CD14-positive monocyte (primary cell): ENCODE results near the gene SLIT3. TPM values are rescaled to one million over a fixed set of nuclear protein-coding genes. Genes with fewer than 3 reads are reported as not detected.

ENCODE experiments used
- DNase-seq, 3 donors: peaks; one replicate each; pipeline ENCODE4 v3.0.0-alpha.2; 2011 to 2022
- H2AFZ ChIP-seq: 2 replicates; pipeline ENCODE4 v1.6.0; 2012; ENCODE audit warnings: mild to moderate bottlenecking, low read depth, low read length, inconsistent platforms; ENCODE audit not compliant: insufficient read depth, poor library complexity, severe bottlenecking
- H3K27ac ChIP-seq, 2 donors: 1 replicate in 1 of 2; 2 replicates in 1 of 2; pipeline ENCODE4 v1.5.1; 2012 to 2013; ENCODE audit warnings: low read length in 2 of 2, control low read depth in 1 of 2, inconsistent platforms in 1 of 2, low read depth in 1 of 2, mild to moderate bottlenecking in 1 of 2
- H3K27me3 ChIP-seq, 2 donors: one replicate each; pipeline versions ENCODE4 v1.6.0 to v1.6.1; 2011 to 2013; ENCODE audit warnings: low read length in 2 of 2; ENCODE audit not compliant: control insufficient read depth in 2 of 2, insufficient read depth in 2 of 2
- H3K36me3 ChIP-seq, 2 donors: replicated peaks in 1 of 2; 1 replicate in 1 of 2; 2 replicates in 1 of 2; pipeline versions ENCODE4 v1.5.1 to v1.6.1; 2012 to 2013; ENCODE audit warnings: low read length in 2 of 2, control low read depth in 1 of 2, inconsistent platforms in 1 of 2, mild to moderate bottlenecking in 1 of 2; ENCODE audit not compliant: insufficient read depth in 2 of 2, control insufficient read depth in 1 of 2
- H3K4me1 ChIP-seq, 2 donors: 1 replicate in 1 of 2; 2 replicates in 1 of 2; pipeline versions ENCODE4 v1.5.1 to v1.6.1; 2012 to 2013; ENCODE audit warnings: low read length in 2 of 2, control low read depth in 1 of 2, inconsistent platforms in 1 of 2, mild to moderate bottlenecking in 1 of 2, moderate library complexity in 1 of 2; ENCODE audit not compliant: insufficient read depth in 2 of 2, control insufficient read depth in 1 of 2
- H3K4me2 ChIP-seq: replicated peaks from 2 replicates; pipeline ENCODE3; 2012; ENCODE audit warnings: low read length, moderate library complexity, mild to moderate bottlenecking; ENCODE audit not compliant: poor library complexity, severe bottlenecking; ENCODE audit errors: extremely low read depth
- H3K4me3 ChIP-seq, 3 experiments: fragments of 200-600 bp in 1 of 3; sonication (generic) in 1 of 3; replicated peaks in 1 of 3; 1 replicate in 2 of 3; 2 replicates in 1 of 3; pipeline ENCODE4 v1.5.1; 2011 to 2013; ENCODE audit warnings: low read length in 3 of 3, mild to moderate bottlenecking in 3 of 3, control low read depth in 2 of 3, low read depth in 2 of 3, inconsistent platforms in 1 of 3, moderate library complexity in 1 of 3
- H3K79me2 ChIP-seq: 2 replicates; pipeline ENCODE4 v1.6.0; 2012; ENCODE audit warnings: mild to moderate bottlenecking, control low read depth, inconsistent platforms, low read length, moderate library complexity; ENCODE audit not compliant: insufficient read depth
- H3K9ac ChIP-seq: 2 replicates; pipeline ENCODE4 v1.6.0; 2017; ENCODE audit warnings: low read length, mild to moderate bottlenecking; ENCODE audit not compliant: insufficient read depth, poor library complexity, severe bottlenecking
- H3K9me3 ChIP-seq, 2 donors: replicated peaks in 1 of 2; 1 replicate in 1 of 2; 2 replicates in 1 of 2; pipeline versions ENCODE4 v1.5.1 to v1.6.1; 2012 to 2013; ENCODE audit warnings: low read length in 2 of 2, control low read depth in 1 of 2; ENCODE audit not compliant: control insufficient read depth in 1 of 2, insufficient read depth in 1 of 2
- H4K20me1 ChIP-seq: 2 replicates; pipeline ENCODE4 v1.6.0; 2012; ENCODE audit warnings: mild to moderate bottlenecking, low read length, control low read depth, moderate library complexity; ENCODE audit not compliant: insufficient read depth
- H3K27ac Mint-ChIP-seq, 7 donors: one replicate each; pipeline ENCODE4 v1.8.0; 2020; ENCODE audit warnings: mild to moderate bottlenecking in 7 of 7, mixed read lengths in 7 of 7, moderate library complexity in 6 of 7, inconsistent platforms in 2 of 7
- H3K27me3 Mint-ChIP-seq, 3 donors: one replicate each; pipeline ENCODE4 v1.8.0; 2021 to 2022; ENCODE audit warnings: low read depth in 3 of 3, mild to moderate bottlenecking in 3 of 3, mixed read lengths in 3 of 3, moderate library complexity in 3 of 3, inconsistent platforms in 1 of 3
- H3K36me3 Mint-ChIP-seq, 2 donors: one replicate each; pipeline ENCODE4 v1.8.0; 2020; ENCODE audit warnings: mixed read lengths in 2 of 2, inconsistent platforms in 1 of 2, mild to moderate bottlenecking in 1 of 2
- H3K4me1 Mint-ChIP-seq: one replicate; pipeline ENCODE4 v1.8.0; 2020; ENCODE audit warnings: mild to moderate bottlenecking, mixed read lengths
- H3K4me3 Mint-ChIP-seq, 2 donors: one replicate each; pipeline ENCODE4 v1.8.0; 2020; ENCODE audit warnings: mild to moderate bottlenecking in 2 of 2, mixed read lengths in 2 of 2, moderate library complexity in 1 of 2
- H3K9me3 Mint-ChIP-seq, 7 donors: one replicate each; pipeline ENCODE4 v1.8.0; 2020 to 2022; ENCODE audit warnings: mixed read lengths in 7 of 7, mild to moderate bottlenecking in 6 of 7, moderate library complexity in 6 of 7, inconsistent platforms in 2 of 7
- WGBS: methylation state at CpG from one replicate; pipeline ENCODE4 v1.1.5; 2013; ENCODE audit warnings: missing lambda C conversion rate; ENCODE audit not compliant: insufficient coverage; 5-methylcytosine and 5-hydroxymethylcytosine counted together
- intact Hi-C, 2 donors: fragments of 100-400 bp; cut with micrococcal nuclease; formaldehyde crosslinking; loops; one replicate each; pipeline versions ENCODE4 v1.15.0 to v1.15.1; 2023
- polyA plus RNA-seq, 3 donors: library from polyadenylated mRNA; depleted of rRNA in 1 of 3; unstranded in 2 of 3; stranded (reverse) in 1 of 3; fragments of 300-500 nt in 2 of 3; fragments of >200 nt in 1 of 3; fragmentation: Illumina TruSeq in 2 of 3; gene quantifications; 1 replicate in 2 of 3; 2 replicates in 1 of 3; pipeline ENCODE4 v1.2.3, GENCODE V29; 2012 to 2021
- TF ChIP-seq, protein P1 (sequence below): fragments of 200-600 bp; IDR thresholded peaks from one replicate; pipeline ENCODE4 v1.8.0; 2022; ENCODE audit warnings: antibody characterized with exemption, mild to moderate bottlenecking

The SLIT3 gene
- polyA plus RNA-seq, 3 donors, result not detected

DNA sequence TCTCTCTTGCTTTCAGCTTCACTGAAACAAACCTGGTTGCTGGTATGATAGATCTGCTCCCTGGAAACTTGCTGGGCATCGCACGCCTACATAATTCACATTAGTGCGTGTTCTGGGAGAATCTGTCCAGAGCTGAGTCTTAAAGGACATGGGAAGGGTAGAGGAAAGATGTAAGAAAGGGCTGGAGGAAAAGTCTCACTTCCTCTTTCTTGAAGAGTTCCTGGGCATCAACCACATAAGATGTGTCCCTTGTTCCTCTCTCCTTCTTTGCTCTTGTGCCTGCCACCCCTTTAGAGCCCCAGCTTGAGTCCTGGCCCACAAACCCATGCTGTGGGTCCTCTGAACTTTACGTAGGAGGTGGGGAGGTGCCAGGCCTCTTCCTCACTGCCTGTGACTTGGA lies 516.5 kb downstream of the SLIT3 start:
- H4K20me1 ChIP-seq, result no peaks in the 10 kb centered on the region
- H3K4me2 ChIP-seq, result no peak overlapping the region
- Mint-ChIP-seq H3K27me3 (peaks cover 1 to 5% (median 4%) of the 10 kb centered on the region in 3 donors), H3K27ac (no peak overlapping the region), H3K4me3 (no peak overlapping the region), H3K36me3 (no peaks in the 10 kb centered on the region), H3K4me1 (peaks cover 6% of the 10 kb centered on the region), H3K9me3 (peaks cover 0 to 5% (median 0%) of the 10 kb centered on the region in 7 donors)
- TF ChIP-seq, protein P1, sequence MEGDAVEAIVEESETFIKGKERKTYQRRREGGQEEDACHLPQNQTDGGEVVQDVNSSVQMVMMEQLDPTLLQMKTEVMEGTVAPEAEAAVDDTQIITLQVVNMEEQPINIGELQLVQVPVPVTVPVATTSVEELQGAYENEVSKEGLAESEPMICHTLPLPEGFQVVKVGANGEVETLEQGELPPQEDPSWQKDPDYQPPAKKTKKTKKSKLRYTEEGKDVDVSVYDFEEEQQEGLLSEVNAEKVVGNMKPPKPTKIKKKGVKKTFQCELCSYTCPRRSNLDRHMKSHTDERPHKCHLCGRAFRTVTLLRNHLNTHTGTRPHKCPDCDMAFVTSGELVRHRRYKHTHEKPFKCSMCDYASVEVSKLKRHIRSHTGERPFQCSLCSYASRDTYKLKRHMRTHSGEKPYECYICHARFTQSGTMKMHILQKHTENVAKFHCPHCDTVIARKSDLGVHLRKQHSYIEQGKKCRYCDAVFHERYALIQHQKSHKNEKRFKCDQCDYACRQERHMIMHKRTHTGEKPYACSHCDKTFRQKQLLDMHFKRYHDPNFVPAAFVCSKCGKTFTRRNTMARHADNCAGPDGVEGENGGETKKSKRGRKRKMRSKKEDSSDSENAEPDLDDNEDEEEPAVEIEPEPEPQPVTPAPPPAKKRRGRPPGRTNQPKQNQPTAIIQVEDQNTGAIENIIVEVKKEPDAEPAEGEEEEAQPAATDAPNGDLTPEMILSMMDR, result no peak
- no peak overlapping the region for H3K4me3 ChIP-seq
- intact Hi-C loops, result no loop called here
- H3K9ac ChIP-seq, result no peak overlapping the region
- no peaks in the 10 kb centered on the region for H3K27me3 ChIP-seq
- no peak for DNase-seq
- 100% methylated on average over 3 of the region's 4 CpGs for WGBS
- H3K27ac ChIP-seq, result no peak overlapping the region
- no peaks in the 10 kb centered on the region for H3K36me3 ChIP-seq
- H3K9me3 ChIP-seq, result no peaks in the 10 kb centered on the region
- no peak overlapping the region for H2AFZ ChIP-seq
- H3K79me2 ChIP-seq, result no peaks in the 10 kb centered on the region
- peaks cover 0 to 2% of the 10 kb centered on the region in 2 donors for H3K4me1 ChIP-seq

DNA sequence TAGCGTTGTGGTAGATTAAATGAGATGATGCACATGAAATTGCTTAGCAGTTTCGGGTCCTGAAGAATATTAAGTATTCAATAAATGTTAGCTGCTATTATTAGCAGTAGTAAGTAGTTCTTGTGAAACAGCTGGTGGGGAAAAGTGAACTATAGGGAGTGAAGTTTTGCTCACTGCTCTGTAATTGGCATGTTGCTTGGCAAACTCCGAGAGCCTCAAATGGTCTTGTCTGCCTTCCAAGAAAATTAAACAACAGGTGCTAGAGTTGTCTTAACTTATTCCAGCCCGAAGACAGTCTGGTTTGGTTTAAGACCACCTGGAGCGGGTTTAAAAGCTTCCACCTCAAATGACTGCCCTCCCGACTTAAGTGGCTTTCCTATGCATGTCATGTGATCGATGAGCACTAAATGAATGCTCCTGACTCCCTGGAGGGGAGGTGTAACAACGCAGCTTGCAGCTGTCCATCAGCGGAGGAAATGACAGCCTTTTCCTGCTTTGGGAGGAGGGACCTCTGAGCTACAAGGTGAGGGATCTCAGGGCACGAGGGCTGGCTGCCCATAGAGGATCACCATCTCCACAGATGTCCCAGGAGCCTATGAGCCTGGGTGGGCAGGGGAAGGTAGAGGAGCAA lies 518.9 kb downstream of the SLIT3 start:
- intact Hi-C loops, result no loop called here
- no peak overlapping the region for H3K4me2 ChIP-seq
- no peaks in the 10 kb centered on the region for H4K20me1 ChIP-seq
- no peaks in the 10 kb centered on the region for H3K79me2 ChIP-seq
- no peak for DNase-seq
- H3K36me3 Mint-ChIP-seq, result no peaks in the 10 kb centered on the region
- peak overlapping the region in 1 of 7 donors; percentile 78 for H3K27ac Mint-ChIP-seq
- WGBS, result 80% methylated on average over 5 of the region's 10 CpGs
- H3K4me3 Mint-ChIP-seq, result no peak overlapping the region
- TF ChIP-seq, protein P1, result no peak
- H2AFZ ChIP-seq, result no peak overlapping the region
- H3K4me1 Mint-ChIP-seq, result peaks cover 5% of the 10 kb centered on the region
- H3K9me3 Mint-ChIP-seq, result peaks cover 0 to 6% (median 1%) of the 10 kb centered on the region in 7 donors
- no peaks in the 10 kb centered on the region for H3K36me3 ChIP-seq
- H3K4me3 ChIP-seq, result no peak overlapping the region
- no peaks in the 10 kb centered on the region for H3K4me1 ChIP-seq
- H3K9me3 ChIP-seq, result no peaks in the 10 kb centered on the region
- H3K9ac ChIP-seq, result no peak overlapping the region
- no peaks in the 10 kb centered on the region for H3K27me3 ChIP-seq
- no peak overlapping the region for H3K27ac ChIP-seq
- H3K27me3 Mint-ChIP-seq, result peaks cover 3 to 7% (median 6%) of the 10 kb centered on the region in 3 donors
